ENCODE measurements around the gene NUAK1.

Gene NUAK1

DNA sequence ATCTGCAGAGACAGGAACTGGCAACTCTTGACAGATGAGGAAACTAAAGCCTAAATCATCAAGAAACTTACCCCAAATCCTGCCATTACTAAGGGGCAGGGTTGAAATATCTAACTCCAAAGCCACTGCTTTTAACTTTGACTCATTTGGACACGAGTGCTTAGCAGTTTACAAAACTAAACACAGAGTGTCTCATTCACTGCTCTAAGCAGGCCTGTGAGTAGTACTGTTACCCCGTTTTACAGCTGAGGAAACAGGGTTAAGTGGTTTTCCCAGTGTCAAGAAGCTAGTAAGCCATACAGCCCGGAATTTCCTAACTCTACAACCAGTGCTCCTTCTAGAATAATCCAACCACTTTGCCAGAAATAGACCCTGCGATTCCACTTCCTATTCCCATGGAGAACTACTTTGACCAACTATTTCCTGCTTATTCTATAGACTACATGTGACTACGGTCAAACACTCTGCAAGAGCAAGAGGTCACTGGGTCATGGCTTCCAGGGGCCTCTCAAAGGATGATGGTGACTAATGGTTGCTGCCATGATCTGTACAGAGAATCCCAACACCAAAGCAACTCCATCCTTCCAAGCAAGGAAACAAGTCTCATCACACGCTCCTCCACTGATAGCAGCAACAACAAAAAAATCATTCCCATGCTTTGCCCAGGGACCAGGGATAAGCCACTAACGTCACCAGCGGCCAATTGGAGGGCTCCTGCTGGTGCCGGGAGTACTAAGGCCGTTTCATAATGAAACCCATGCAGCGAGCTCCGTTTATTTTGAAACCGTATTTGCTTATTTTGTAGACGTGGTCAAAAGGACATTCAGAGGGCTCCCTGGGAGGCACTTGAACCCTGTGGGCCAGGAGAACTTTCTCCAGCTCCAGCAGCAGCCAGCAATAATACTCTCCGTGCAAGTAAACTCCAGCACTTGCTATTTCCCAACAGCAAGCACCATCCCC is 56.3 kb downstream of the NUAK1 start:
- DNase-seq (ENCODE audit: low read depth) = no peak

DNA sequence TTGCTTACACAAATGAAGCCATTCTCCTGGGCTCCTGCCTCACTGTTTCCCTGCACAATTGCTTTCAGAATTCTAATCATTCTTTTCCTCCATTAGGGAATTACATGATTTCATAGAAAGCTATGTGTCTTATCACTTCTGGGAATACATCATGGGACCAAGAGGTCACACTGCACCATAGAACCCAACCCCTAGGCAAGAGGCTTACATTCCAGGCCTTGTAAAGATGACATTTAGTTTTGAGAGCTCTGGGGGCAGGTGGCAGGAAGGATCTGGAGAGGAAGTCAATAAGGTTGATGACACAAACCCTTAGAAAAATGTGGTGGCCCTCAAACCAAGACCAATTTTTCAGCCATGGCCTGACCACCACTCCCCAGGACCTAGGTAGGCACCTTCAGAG is 57.1 kb downstream of the NUAK1 start:
- no peak for DNase-seq (ENCODE audit: low read depth)

DNA sequence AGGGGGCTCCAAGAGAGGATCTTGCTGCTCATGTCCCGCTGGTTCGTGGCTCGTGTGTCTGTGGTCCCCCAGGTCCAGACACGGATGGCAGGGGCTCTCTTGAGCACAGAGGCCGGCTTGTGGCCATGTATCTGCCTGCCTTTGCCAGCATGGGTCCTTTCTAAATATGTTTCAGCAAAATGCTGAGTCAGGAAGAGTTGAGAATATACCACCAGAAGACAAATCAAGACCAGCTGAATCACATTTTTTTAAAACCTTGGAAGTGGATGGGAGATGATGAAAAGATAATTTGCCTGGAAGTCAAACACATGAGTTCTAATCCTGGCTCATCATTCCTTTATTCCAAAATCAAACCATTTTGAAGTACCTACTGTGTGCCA is 58.0 kb downstream of the NUAK1 start:
- no peak for DNase-seq (ENCODE audit: low read depth)

DNA sequence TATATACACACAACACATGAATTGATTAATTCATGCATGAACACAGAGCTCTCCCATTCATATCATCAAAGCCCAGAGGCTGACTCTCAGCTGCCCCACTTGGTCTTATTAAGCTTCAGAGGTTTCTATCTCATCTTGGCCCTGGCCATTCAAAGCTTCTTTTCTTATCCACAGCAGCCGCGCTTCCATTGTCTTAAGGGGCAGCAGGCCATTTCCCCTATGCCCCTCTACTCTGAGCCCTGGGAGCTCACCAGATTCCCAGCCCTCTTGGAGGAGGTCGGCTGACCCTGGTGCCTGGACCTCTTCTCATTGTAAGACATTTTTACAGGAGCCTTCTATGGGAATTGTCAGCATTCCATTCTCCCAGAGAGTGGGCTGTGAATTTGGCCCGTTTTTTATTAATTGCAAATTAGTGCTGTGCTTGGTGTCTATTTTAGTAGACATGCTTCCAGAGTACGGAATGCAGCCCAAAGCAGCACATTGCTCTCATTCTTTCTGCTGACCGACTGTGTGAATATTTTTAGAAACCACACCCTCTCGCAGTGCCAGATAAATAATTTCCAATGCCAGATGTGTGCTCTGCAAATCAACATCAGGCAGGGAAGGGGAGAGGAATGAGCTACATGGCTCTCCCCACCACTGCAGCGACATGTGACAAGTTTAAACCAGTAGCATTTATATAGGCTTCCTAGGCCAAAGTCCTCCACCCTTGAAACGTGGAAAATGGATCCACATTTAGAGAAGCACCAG is 58.5 kb downstream of the NUAK1 start:
- no peak for DNase-seq (ENCODE audit: low read depth)

- DNase-seq (ENCODE audit: low read depth) = no peak
Measured at GRCh38 chr12:106079148-106079738, 59.5 kb downstream of the NUAK1 start.

- DNase-seq (ENCODE audit: low read depth) = no peak
Measured at GRCh38 chr12:106078358-106079010, 60.3 kb downstream of the NUAK1 start.

- no peak for DNase-seq (ENCODE audit: low read depth)
Measured at GRCh38 chr12:106074706-106075392, 63.9 kb downstream of the NUAK1 start.

DNA sequence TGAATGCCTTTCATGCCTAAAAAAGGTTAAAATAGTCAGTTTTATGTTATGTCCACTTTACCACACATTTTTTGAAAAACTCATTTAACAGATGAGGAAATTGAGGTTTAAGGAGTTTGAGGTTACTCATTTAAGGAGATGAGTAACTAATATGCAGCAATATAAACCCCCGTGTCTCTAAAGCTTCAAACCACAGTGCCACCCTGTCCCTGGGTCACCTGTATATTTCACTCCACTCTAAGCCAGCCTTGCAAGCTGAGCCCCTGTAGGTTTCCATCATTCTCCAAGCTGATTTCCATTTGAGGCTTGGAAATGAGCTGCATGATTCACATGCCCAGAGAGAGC is 64.4 kb downstream of the NUAK1 start:
- no peak for DNase-seq (ENCODE audit: low read depth)

GRCh38 chr12:106073179-106073578 is 65.6 kb downstream of the NUAK1 start:
- DNase-seq (ENCODE audit: low read depth) = no peak

- no peak for DNase-seq (ENCODE audit: low read depth)
Measured at GRCh38 chr12:106072751-106073150, 66.0 kb downstream of the NUAK1 start.

DNA sequence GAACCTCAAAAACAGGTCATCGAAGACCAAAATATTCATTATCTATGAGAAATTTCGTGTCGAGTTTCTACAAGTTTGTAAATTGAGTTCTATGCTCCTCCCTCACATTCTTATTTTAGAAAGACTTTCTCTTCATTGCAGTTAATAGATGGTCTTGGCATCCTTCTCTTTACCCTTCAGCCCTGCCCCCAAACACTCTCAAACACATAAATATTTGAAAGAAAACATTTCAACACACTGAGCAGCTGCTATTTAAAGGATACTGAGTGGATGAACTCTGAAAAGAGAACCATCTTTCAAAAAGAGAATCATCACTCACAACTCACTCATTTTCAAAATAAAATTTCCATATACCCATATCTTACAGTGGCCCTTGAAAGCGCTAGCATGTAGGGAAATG is 67.1 kb downstream of the NUAK1 start:
- DNase-seq (ENCODE audit: low read depth) = no peak

DNA sequence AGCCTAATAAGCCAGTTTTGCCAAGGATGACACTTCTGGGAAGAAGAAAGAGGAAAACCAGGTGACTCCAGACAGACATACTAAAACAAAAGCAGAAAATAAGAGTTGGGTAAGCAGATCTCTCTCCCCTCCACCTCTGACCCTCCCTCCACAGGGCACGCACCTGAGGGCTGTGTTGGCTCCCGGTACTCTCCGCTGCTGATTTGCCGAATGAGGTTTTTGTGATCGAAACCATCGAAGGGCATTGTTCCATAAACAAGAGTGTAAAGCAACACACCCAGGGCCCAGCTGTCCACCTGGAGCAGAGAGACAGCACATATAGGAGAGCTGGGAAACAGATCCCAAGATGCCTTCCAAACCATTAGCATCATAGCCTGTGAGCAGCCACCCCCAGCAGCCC is 68.1 kb downstream of the NUAK1 start:
- DNase-seq (ENCODE audit: low read depth) = no peak

- no peak for DNase-seq (ENCODE audit: low read depth)
Measured at GRCh38 chr12:106070147-106070546, 68.6 kb downstream of the NUAK1 start.

DNA sequence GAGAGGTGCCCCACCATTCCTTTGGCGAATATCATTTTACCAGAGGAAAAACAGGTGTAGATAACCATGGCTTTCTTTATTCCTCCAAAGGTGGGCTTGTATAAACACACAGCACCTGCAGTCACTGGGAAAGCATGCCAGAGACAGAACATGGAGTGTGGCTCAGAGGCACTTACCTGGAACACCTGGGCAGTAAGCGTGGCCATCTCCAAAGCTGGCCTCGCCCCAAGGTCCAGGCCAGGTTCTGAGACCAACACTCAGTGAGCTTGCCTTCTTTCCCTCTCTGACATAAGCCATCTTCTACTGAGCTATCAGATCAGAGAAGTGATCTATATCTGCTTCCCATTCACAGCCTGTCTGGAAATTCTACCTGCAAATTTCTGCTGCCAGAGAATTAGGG is 70.5 kb downstream of the NUAK1 start:
- DNase-seq (ENCODE audit: low read depth) = no peak

DNA sequence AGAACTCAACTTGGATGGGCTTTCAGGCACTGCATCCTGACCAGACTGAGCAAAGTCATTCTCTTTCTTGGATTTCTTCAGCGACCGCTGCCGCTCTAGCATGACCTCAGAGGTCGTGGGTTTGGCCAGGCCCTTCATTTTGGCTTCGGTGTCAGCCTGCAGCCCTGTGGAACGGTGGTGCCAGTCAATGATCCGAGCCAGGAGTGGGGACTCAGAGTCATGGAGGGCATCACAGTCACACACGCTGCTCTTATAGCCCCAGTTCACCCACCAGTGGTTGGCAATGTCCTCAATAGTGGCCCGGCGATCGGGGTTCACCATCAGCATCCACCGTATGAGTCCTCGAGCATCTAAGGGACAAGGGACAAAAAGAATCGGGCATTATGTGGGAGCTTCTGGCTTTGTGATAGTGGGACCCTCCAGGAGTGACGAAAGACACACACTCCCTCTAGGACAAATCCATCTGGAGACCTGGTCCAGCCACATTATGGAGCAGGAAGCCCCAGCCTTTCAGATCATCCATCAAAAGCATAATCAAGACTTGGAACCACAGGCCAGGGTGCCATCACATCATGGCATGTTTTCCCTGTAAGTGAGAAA is 71.0 kb downstream of the NUAK1 start:
- DNase-seq (ENCODE audit: low read depth) = no peak

DNA sequence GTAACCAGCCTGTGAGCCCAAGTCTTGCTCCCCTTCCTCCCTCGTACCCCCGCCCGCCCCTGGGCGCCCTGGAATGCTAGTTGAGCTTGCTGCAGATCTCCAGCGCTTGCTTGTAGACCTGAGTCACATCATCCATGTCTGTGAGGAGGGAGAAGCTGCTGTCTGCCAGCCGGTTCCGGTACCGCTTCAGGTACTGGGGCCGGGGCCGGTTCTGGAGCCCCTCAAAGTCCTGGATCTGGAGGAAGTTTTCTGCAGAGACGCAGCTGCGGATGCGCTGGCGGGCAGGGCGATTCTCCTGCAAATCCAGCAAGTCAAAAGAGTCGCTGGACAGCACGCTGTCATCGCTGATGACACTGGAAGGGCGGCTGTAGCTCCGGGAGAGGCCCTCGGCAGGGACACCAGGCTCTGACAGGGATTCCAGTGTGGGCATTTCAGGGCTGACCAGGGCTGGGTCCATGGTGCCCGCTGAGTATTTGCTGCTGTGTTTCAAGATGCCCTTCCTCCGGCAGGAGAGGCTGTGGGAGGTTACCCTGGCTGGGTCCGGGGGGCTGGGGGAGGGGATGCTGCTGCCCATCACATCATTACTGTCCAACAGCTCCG is 71.9 kb downstream of the NUAK1 start:
- no peak for DNase-seq (ENCODE audit: low read depth)

GRCh38 chr12:106066051-106066705 is 72.6 kb downstream of the NUAK1 start:
- no peak for DNase-seq (ENCODE audit: low read depth)

- no peak for DNase-seq (ENCODE audit: low read depth)
Measured at GRCh38 chr12:106065506-106065905, 73.2 kb downstream of the NUAK1 start.

- no peak for DNase-seq (ENCODE audit: low read depth)
Measured at GRCh38 chr12:106064721-106065021, 74.1 kb downstream of the NUAK1 start.

DNA sequence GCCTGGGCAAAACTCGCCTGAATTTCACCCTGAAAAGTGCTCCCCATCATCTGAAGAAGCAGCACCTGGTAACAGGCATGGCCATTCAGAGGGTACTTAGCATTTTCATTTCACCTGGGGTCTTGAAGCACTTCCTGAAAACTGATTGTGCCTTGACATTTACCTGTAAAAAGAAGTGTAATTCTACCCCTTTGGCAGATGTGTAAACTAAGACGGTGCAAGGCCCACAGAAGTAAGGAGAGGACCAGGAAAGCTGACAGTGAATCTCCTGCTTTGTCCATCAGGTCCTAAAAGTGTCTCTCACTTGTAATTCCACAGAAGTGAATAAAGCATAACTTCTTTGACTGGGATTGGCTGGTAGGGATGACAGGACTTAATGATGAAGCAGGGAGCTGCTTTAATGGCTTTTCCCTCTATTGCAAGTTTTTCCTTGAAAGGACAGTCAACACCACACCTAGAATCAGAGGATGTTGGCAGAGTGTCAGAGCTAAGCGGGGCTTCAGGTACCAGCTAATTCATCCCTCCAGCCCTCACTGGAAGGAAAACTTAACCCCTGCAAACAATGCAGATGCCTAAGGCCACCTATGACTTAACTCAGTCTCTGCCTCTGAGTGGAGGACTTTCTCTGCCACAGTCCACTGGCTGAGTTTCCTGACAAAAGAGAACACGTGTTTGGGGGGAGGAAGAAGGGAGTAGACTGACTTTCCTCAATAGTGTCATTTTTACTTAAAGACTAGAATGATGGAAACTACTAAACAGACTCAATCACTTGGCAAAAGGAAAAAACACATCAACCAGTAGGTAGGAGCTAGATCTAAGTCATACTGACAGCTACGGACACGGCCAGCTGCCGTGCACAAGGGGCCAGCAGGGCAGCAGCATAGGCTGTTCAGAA is 74.7 kb downstream of the NUAK1 start:
- DNase-seq (ENCODE audit: low read depth) = no peak
